Measurements from ENCODE around the gene SCMH1.
"Not testable (repeated sequence)": the region's sequence is repeated elsewhere in the genome, so short reads cannot be mapped to it uniquely, and the experiment has no call there.

Gene SCMH1

GRCh38 chr1:41144285-41144684 is 97.8 kb downstream of the SCMH1 start:
- DNase-seq, result no peak

GRCh38 chr1:41138549-41138948 is 103.6 kb downstream of the SCMH1 start:
- DNase-seq, result no peak

- DNase-seq, result no peak
Measured at GRCh38 chr1:41135196-41135947, 106.7 kb downstream of the SCMH1 start.

- not testable (repeated sequence) for DNase-seq
Measured at GRCh38 chr1:41134325-41134724, 107.8 kb downstream of the SCMH1 start.

- DNase-seq, result no peak
Measured at GRCh38 chr1:41122851-41123518, 119.1 kb downstream of the SCMH1 start.

- no peak for DNase-seq
Measured at GRCh38 chr1:41122148-41122547, 120.0 kb downstream of the SCMH1 start.

- DNase-seq, result no peak
Measured at GRCh38 chr1:41118645-41119044, 123.5 kb downstream of the SCMH1 start.

GRCh38 chr1:41117241-41117640 is 124.9 kb downstream of the SCMH1 start:
- not testable (repeated sequence) for DNase-seq

- no peak for DNase-seq
Measured at GRCh38 chr1:41110736-41111135, 131.4 kb downstream of the SCMH1 start.

GRCh38 chr1:41110286-41110685 is 131.8 kb downstream of the SCMH1 start:
- DNase-seq, result no peak

GRCh38 chr1:41109310-41110197 is 132.6 kb downstream of the SCMH1 start:
- no peak for DNase-seq

- no peak for DNase-seq
Measured at GRCh38 chr1:41108696-41109275, 133.3 kb downstream of the SCMH1 start.

GRCh38 chr1:41103766-41104165 is 138.3 kb downstream of the SCMH1 start:
- no peak for DNase-seq

GRCh38 chr1:41102653-41103052 is 139.5 kb downstream of the SCMH1 start:
- no peak for DNase-seq

- DNase-seq, result peak; percentile 68
Measured at GRCh38 chr1:41101950-41102607, 140.0 kb downstream of the SCMH1 start.

GRCh38 chr1:41101076-41101475 is 141.0 kb downstream of the SCMH1 start:
- no peak for DNase-seq

- DNase-seq, result no peak
Measured at GRCh38 chr1:41100170-41100569, 141.9 kb downstream of the SCMH1 start.

- no peak for DNase-seq
Measured at GRCh38 chr1:41098730-41099460, 143.2 kb downstream of the SCMH1 start.

- DNase-seq, result no peak
Measured at GRCh38 chr1:41097105-41097504, 145.0 kb downstream of the SCMH1 start.

GRCh38 chr1:41093826-41094225 is 148.3 kb downstream of the SCMH1 start:
- no peak for DNase-seq

- no peak for DNase-seq
Measured at GRCh38 chr1:41086921-41087320, 155.2 kb downstream of the SCMH1 start.

- no peak for DNase-seq
Measured at GRCh38 chr1:41078616-41079015, 163.5 kb downstream of the SCMH1 start.

Data from DMS79 (cell line).